Common myeloid progenitor, CD34-positive (primary cell): Measurements from ENCODE around the gene ATP12A.

Experiments used
- CTCF ChIA-PET: fragments of 350-600 bp; sonication (Branson Sonifier 250); formaldehyde crosslinking; loops from one replicate; lab custom pipeline; 2021; ENCODE audit warnings: antibody characterized with exemption; lab: Charles Lee
- POLR2A ChIA-PET: fragments of 350-600 bp; sonication (Branson Sonifier 250); formaldehyde crosslinking; loops from one replicate; lab custom pipeline; 2021; ENCODE audit warnings: antibody characterized with exemption; lab: Charles Lee
- DNase-seq, 3 donors: peaks; one replicate each; pipeline versions ENCODE4 v3.0.0 to v3.0.0-alpha.2; 2013
- H3K27ac ChIP-seq, 2 experiments: 1 replicate in 1 of 2; 2 replicates in 1 of 2; pipeline ENCODE4 v1.7.0; 2013; ENCODE audit warnings: inconsistent platforms in 2 of 2, low read length in 2 of 2, mild to moderate bottlenecking in 2 of 2, low read depth in 1 of 2, moderate library complexity in 1 of 2; ENCODE audit not compliant: severe bottlenecking in 2 of 2, insufficient read depth in 1 of 2, poor library complexity in 1 of 2
- H3K27me3 ChIP-seq, 5 experiments: replicated peaks in 2 of 5; 1 replicate in 3 of 5; 2 replicates in 2 of 5; pipeline versions ENCODE4 v1.6.1 to v1.7.0; 2013; ENCODE audit warnings: low read length in 4 of 5, mild to moderate bottlenecking in 2 of 5, moderate library complexity in 2 of 5, inconsistent platforms in 1 of 5; ENCODE audit not compliant: insufficient read depth in 5 of 5, control insufficient read depth in 4 of 5
- H3K36me3 ChIP-seq, 4 experiments: 1 replicate in 2 of 4; 2 replicates in 2 of 4; pipeline versions ENCODE4 v1.6.1 to v1.7.0; 2013; ENCODE audit warnings: low read length in 3 of 4, control low read depth in 1 of 4, mild to moderate bottlenecking in 1 of 4; ENCODE audit not compliant: control insufficient read depth in 4 of 4, insufficient read depth in 4 of 4
- H3K4me1 ChIP-seq, 4 experiments: 1 replicate in 3 of 4; 2 replicates in 1 of 4; pipeline versions ENCODE4 v1.6.1 to v1.7.1; 2013; ENCODE audit warnings: low read length in 3 of 4, mild to moderate bottlenecking in 3 of 4, control low read depth in 1 of 4, inconsistent platforms in 1 of 4, moderate library complexity in 1 of 4; ENCODE audit not compliant: control insufficient read depth in 4 of 4, insufficient read depth in 4 of 4; ENCODE audit errors: control extremely low read depth in 1 of 4
- H3K4me3 ChIP-seq, 7 experiments: 1 replicate in 4 of 7; 2 replicates in 3 of 7; pipeline versions ENCODE4 v1.5.1 to v1.7.0; 2013; ENCODE audit warnings: mild to moderate bottlenecking in 7 of 7, low read length in 6 of 7, moderate library complexity in 6 of 7, inconsistent platforms in 2 of 7, low read depth in 2 of 7, control low read depth in 1 of 7; ENCODE audit not compliant: insufficient read depth in 4 of 7, control insufficient read depth in 1 of 7; ENCODE audit errors: extremely low read depth in 1 of 7
- H3K9me3 ChIP-seq, 5 experiments: 1 replicate in 4 of 5; 2 replicates in 1 of 5; pipeline versions ENCODE4 v1.6.1 to v1.7.1; 2013; ENCODE audit warnings: low read length in 4 of 5, mild to moderate bottlenecking in 2 of 5, inconsistent platforms in 1 of 5, low read depth in 1 of 5, moderate library complexity in 1 of 5; ENCODE audit not compliant: control insufficient read depth in 4 of 5, insufficient read depth in 2 of 5; ENCODE audit errors: control extremely low read depth in 1 of 5
- WGBS: methylation state at CpG from one replicate; pipeline ENCODE4 v1.1.5; 2013; ENCODE audit not compliant: insufficient coverage; 5-methylcytosine and 5-hydroxymethylcytosine counted together

The ATP12A gene

GRCh38 chr13:24709186-24709913 lies 29.1 kb downstream of the ATP12A start:
- WGBS: 25% methylated on average over 10 of the region's 18 CpGs
- H3K27ac ChIP-seq: no peak overlapping the region
- POLR2A ChIA-PET: interaction anchor here (0.9 to 1.1 kb wide), 3 partner anchors 16 to 27 kb away, joined by 3 read pairs; no protein-coding TSS in a partner anchor
- H3K27me3 ChIP-seq: no peaks in the 10 kb centered on the region
- DNase-seq: peak; percentile 93 to 99 (median 96)
- H3K36me3 ChIP-seq: no peaks in the 10 kb centered on the region
- CTCF ChIA-PET: interaction anchor here (1.1 to 10.6 kb wide), 11 partner anchors 10 to 37 kb away, joined by 3 to 174 read pairs (median 9); no protein-coding TSS in a partner anchor
- peak overlapping the region in 2 of 7 experiments; percentile 26 to 34 for H3K4me3 ChIP-seq
- H3K9me3 ChIP-seq: no peaks in the 10 kb centered on the region
- H3K4me1 ChIP-seq: peaks cover 9 to 41% (median 28%) of the 10 kb centered on the region in 4 experiments

- H3K4me3 ChIP-seq: no peak overlapping the region
- no peak overlapping the region for H3K27ac ChIP-seq
- H3K9me3 ChIP-seq: no peaks in the 10 kb centered on the region
- 95% methylated on average over 2 of the region's 2 CpGs for WGBS
- no peaks in the 10 kb centered on the region for H3K27me3 ChIP-seq
- H3K36me3 ChIP-seq: no peaks in the 10 kb centered on the region
- ChIA-PET POLR2A (no interaction called here), CTCF (interaction anchor here (0.7 to 10.6 kb wide), 5 partner anchors 8 to 25 kb away, joined by 3 to 174 read pairs (median 10); no protein-coding TSS in a partner anchor)
- H3K4me1 ChIP-seq: peaks cover 16 to 40% (median 25%) of the 10 kb centered on the region in 4 experiments
- DNase-seq: no peak
Measured at GRCh38 chr13:24713022-24713421, 32.8 kb downstream of the ATP12A start.

- ChIA-PET POLR2A (no interaction called here), CTCF (interaction anchor here (0.8 to 10.6 kb wide), 5 partner anchors 9 to 33 kb away, joined by 3 to 174 read pairs (median 5); no protein-coding TSS in a partner anchor)
- Histone ChIP-seq H3K27me3 (no peaks in the 10 kb centered on the region), H3K9me3 (no peaks in the 10 kb centered on the region), H3K27ac (no peak overlapping the region), H3K4me1 (peaks cover 8 to 25% (median 11%) of the 10 kb centered on the region in 4 experiments), H3K4me3 (no peak overlapping the region), H3K36me3 (no peaks in the 10 kb centered on the region)
- WGBS: 0% methylated on average over 3 of the region's 5 CpGs
- peak in 1 of 3 donors; percentile 15 for DNase-seq
Measured at GRCh38 chr13:24716011-24716410, 35.8 kb downstream of the ATP12A start.

- H3K4me3 ChIP-seq: no peak overlapping the region
- H3K27me3 ChIP-seq: no peaks in the 10 kb centered on the region
- H3K4me1 ChIP-seq: peaks cover 8 to 25% (median 11%) of the 10 kb centered on the region in 4 experiments
- no peaks in the 10 kb centered on the region for H3K36me3 ChIP-seq
- H3K27ac ChIP-seq: no peak overlapping the region
- POLR2A ChIA-PET: no interaction called here
- no peak for DNase-seq
- WGBS: no CpG with 5 or more reads among the region's 7 CpGs
- CTCF ChIA-PET: interaction anchor here (0.8 to 10.6 kb wide), 4 partner anchors 9 to 31 kb away, joined by 5 to 174 read pairs (median 6); no protein-coding TSS in a partner anchor
- no peaks in the 10 kb centered on the region for H3K9me3 ChIP-seq
Measured at GRCh38 chr13:24716446-24716845, 36.2 kb downstream of the ATP12A start.

GRCh38 chr13:24717217-24717616 lies 37.0 kb downstream of the ATP12A start:
- Histone ChIP-seq H3K9me3 (no peaks in the 10 kb centered on the region), H3K4me1 (peaks cover 8 to 25% (median 11%) of the 10 kb centered on the region in 4 experiments), H3K36me3 (no peaks in the 10 kb centered on the region), H3K4me3 (no peak overlapping the region), H3K27me3 (no peaks in the 10 kb centered on the region), H3K27ac (no peak overlapping the region)
- ChIA-PET POLR2A (no interaction called here), CTCF (interaction anchor here (1.3 to 10.6 kb wide), 2 partner anchors 8 to 32 kb away, joined by 5 to 174 read pairs; no protein-coding TSS in a partner anchor)
- DNase-seq: no peak
- WGBS: 94% methylated on average over 4 of the region's 4 CpGs

GRCh38 chr13:24718192-24718965 lies 38.2 kb downstream of the ATP12A start:
- H3K36me3 ChIP-seq: no peaks in the 10 kb centered on the region
- no peaks in the 10 kb centered on the region for H3K27me3 ChIP-seq
- no peak for DNase-seq
- ChIA-PET CTCF (interaction anchor here (0.5 to 3.5 kb wide), 4 partner anchors 9 to 16 kb away, joined by 3 to 30 read pairs (median 5); no protein-coding TSS in a partner anchor), POLR2A (no interaction called here)
- 98% methylated on average over 40 of the region's 40 CpGs for WGBS
- H3K9me3 ChIP-seq: no peaks in the 10 kb centered on the region
- no peak overlapping the region for H3K4me3 ChIP-seq
- H3K27ac ChIP-seq: no peak overlapping the region
- peaks cover 8 to 22% (median 11%) of the 10 kb centered on the region in 4 experiments for H3K4me1 ChIP-seq
